Activated CD8-positive, alpha-beta memory T cell treated with anti-CD3 and anti-CD28 coated beads, Interleukin-2, amount 50 U/mL, for 1 hour (primary cell): ENCODE data around the gene DOLK.
"Not testable (repeated sequence)": the region's sequence is repeated elsewhere in the genome, so short reads cannot be mapped to it uniquely, and the experiment has no call there.

ENCODE experiments used
- DNase-seq: peaks from one replicate; pipeline ENCODE4 v3.0.0-alpha.2; 2020; ENCODE audit errors: extremely low read depth

Gene DOLK

DNA sequence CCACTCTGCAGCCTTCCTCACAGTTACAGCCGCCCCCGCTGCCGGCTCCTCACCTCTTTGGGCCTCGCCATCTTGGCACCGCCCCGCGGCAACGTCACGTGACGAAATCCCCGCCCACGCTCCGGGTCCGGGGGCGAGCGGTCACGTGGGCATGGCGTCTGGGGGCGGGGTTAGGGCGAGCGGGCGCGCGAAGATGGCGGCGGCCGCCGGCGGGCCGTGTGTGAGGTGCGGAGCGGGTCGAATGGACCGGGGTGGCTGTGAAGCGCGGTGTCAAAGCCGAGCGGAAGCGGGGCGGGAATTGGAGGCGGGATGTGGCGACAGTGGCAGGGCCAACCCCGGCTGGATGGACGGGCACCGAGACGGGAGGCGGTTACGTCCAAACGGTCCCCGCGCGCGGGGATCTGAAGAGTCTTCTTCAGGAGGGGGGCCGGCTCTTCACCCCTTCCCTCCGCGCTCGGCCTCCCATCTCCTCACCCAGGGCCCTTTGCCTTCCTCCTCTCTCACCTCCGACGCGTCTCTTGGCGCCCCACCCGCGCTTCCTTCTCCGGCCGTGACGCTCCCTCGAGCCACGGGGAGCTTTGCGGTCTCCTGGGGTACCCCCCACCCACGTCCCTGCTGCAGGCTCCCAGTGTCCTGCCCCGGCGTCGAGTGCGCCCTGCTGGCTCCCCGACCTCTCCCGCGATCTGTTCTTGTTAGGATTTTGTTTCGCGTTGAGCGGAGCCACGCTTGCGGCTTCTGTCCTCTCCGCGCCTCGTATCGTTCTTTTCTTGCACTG is at the start of gene DOLK, which contains the start of gene NUP188:
Gene DOLK (minus strand): TSS at position 77 of the 775 bp plus-strand sequence. CDS start 300 bp downstream, outside the sequence.
Gene NUP188 (plus strand): TSS at position 173 of the 775 bp plus-strand sequence. CDS start 21 bp downstream, at position 194.
- peak; percentile 89 for DNase-seq

DNA sequence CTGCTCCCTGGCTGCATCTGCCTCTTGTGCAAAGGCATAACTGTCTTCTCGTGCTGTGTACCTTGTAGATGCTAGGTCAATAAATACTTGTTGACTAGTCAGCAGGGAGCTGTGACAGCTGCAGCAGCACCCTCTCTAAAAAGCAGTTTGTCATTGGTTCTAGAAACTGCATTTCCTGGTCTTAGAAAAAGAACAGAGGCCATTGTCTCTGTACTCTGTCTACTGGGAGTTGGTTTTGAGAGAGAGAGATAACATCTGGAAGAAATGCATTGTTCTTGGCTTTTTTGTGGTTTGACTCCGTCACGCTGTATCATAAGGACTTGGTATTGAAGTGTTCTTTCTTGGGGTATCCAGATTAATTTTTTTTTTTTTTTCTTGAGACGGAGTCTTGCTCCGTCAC is 48.4 kb upstream of the DOLK start:
- DNase-seq: no peak

DNA sequence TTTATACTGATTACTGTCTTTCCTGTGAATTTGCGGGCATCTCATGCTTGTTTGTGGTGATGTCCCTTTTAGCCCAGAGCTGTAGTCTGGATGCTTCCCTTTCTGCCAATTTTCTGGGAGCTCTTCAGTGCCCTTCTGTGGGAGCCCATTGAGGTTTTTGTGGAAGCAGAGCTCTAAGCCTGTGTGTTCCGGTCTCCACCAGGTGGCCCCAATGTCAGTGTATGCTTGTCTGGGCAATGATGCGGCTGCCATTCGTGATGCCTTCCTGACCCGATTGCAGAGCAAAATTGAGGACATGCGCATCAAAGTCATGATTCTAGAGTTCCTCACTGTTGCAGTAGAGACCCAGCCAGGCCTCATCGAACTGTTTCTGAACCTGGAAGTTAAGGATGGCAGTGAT is 45.6 kb upstream of the DOLK start:
- DNase-seq: no peak

DNA sequence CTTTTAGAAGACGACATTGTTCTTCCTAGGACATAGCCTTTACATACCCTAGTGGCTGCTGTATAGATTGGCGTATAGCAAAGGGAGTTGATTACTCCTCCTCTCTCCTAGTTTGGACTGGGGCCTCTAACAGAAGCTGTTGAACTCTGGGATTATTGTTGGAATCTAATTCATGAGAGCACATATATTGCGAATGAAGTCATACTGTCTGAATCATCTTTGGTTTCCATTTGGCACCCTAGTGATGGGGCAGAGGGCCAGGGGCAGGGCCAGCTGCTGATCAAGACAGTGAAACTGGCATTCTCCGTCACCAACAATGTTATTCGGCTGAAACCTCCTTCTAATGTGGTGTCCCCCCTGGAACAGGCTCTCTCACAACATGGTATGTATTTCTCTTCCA is 40.4 kb upstream of the DOLK start:
- no peak for DNase-seq

DNA sequence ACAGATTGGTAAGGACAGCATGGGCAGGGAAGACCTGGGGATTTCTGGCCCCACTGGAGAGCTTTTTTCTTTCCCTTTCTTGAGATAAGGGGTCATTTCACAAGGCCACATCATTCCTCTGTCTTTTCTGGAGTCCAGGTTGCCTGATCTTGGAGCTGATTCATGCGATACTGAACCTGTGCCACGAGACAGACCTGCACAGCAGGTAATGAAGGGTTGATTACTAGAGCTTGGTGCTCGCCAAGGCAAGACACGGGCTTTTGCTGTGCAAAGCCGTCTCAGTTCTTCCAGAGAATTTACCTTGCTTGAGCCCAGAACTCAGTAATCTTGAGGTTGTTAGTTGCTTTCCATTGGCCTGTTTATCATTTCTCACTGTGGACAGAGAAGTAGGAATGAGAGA is 39.3 kb upstream of the DOLK start:
- DNase-seq: no peak

DNA sequence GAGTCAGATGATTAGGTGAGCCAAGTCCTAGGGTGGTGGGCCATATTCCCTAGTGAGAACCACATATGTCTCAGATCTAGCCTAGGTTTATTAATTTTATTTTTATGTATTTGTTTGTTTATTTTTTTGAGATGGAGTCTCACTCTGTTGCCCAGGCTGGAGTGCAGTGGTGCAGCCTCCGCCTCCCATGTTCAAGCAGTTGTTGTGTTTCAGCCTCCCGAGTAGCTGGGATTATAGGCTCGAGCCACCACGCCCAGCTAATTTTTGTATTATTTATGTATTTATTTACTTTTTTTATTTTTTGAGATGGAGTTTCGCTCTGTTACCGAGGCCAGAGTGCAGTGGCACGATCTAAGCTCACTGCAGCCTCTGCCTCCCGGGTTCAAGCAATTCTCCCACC is 36.1 kb upstream of the DOLK start:
- DNase-seq: no peak

DNA sequence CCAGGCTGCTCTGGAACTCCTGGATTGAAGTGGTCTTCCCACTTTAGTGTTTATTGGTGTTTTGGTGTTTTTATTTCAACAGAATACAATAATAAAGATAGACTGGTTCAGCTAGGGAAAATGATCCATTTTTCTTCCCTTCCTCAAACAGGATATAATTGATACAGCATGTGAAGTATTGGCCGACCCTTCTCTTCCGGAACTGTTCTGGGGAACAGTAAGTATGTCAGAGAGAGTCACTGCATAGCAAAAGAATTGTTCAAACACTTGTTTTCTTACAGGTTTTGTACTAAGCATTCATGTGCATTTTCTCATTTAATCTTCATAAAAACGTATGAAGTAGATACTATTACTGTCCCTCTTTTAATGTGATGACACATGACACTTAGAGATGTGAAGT is 31.7 kb upstream of the DOLK start:
- DNase-seq: no peak

DNA sequence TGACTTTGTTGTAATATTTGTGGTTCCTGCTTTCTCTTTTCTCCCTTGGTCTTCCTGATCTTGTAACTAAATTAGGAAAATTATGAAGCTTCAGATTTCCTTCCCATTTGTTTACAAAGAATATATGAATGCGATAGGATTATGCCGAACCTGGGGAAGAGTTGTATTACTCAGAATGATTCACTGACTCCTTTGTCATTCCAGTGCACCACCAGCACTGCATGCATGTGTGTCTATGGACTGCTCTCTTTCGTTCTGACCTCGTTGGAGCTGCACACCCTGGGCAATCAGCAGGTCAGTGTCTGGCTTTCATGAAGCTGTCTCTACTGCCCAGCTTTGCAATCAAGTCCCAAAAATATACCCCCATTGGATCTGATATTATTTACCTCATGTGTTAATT is 25.6 kb upstream of the DOLK start:
- DNase-seq: no peak

DNA sequence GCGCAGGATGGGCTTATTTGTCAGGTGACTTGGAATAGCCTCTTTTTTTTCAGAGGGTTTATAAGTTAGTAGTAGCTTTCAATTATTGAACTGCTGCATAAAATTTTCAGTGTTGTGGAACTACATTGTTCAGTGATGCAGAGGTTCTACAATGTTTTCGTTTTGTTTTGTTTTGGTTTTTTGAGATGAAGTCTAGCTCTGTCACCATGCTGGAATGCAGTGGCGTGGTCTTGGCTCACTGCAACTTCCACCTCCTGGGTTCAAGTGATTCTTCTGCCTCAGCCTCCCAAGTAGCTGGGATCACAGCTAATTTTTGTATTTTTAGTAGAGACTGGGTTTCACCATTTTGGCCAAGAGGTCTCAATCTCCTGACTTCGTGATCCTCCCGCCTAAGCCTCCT is 22.1 kb upstream of the DOLK start:
- no peak for DNase-seq

DNA sequence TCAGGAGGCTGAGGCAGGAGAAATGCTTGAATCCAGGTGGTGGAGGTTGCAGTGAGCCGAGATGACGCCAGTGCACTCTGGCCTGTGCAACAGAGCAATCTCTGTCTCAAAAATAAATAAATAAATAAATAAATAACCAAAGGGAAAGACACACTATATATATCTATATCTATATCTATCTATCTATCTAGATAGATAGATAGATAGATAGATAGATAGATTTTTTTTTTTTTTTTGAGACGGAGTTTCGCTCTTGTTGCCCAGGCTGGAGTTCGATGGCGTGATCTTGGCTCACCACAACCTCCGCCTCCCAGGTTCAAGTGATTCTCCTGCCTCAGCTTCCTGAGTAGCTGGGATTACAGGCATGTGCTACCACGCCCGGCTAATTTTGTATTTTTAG is 14.0 kb upstream of the DOLK start:
- not testable (repeated sequence) for DNase-seq

DNA sequence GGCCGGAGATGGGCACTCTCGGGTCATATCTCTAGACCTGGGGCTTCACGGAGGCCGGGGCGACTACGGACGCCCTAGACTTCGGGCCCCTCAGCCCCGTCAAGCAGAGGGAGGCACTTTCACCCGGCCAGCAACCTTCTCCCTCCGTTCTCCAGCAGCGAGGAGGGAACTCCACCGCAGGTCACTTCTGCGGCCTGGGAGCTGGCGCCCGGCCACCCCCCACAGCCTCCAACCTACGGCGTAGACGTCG is 201 bp downstream of the DOLK start:
- DNase-seq: no peak

DNA sequence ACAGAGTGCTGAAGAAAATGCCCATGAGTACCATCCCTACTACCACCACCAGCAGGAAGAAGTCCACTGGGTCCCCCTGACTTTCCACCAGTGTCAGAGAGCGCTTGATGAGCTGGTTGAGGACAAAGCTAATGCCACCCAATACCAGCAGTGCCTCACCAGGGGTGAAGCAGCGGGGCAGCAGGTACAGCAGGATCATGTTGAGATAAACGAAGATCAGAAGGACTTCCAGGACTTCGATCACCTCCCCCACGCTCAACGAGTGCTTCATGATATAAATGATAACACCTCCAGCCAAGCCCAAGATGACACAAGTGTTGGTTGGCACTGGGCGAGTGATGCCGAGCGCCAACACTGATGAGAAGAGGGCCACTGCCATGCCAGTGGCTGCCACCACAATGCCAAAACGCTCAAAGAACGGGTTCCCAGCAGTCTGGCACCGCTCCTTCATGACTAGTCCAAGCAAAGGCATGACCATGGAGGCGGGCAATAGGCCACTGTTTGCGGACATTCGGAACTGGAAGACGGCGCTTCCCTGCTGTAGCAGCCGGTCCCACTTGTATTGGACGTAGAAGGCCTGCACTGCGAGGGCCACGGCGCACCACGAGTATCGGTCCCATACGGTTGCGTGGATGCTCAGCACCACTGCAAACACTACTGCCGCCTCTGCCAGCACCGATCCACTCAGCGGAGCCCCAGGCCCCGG is 679 bp downstream of the DOLK start:
- no peak for DNase-seq

DNA sequence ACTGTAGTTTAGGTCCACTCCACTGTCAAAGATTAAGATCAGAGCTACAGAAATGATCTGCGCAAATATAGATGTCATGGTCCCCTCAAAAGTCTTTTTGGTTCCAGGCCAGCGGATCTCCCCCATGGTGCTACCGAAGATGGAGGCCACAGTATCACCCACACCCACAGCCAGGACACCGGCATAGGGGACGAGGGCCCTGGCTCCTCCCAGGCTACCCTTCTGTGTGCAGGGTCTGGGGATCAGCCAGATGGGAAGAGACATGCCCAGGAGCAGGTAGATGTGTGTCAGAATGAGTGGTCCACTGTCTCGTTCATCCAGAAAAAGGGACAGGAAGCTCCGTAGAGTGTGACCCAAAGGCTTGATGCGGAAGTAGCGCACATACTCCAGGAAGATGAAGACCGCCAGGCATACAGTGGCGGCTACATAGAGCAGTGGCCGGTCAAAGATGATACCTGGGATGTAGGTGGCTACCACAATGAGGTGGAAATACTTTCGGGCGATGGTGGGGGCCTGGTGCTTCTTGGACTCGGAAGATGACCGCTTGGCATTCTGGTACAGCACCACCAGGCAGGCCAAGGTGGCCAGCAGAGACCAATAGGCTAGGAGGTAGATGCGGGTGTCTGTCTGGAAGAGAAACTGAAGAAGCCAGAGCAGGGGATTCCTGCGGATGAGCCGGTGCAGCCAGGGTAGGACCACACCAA is 1.5 kb downstream of the DOLK start:
- no peak for DNase-seq

DNA sequence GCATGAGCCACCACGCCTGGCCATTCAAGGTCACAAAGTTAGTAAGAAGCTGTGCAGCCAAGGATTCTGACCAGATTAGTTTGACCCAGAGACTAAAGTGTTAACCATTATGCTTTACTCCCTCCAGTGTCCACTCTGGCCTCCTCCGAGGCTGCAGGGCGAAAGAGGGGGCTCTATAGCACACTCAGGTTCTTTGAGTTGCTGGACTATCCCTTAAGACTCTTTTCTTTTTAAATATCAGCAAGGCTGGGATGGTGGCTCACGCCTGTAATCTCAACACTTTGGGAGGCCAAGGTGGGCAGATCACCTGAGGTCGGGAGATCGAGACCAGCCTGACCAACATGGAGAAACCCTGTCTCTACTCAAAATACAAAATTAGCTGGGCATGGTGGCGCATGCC is 2.4 kb downstream of the DOLK start:
- not testable (repeated sequence) for DNase-seq

DNA sequence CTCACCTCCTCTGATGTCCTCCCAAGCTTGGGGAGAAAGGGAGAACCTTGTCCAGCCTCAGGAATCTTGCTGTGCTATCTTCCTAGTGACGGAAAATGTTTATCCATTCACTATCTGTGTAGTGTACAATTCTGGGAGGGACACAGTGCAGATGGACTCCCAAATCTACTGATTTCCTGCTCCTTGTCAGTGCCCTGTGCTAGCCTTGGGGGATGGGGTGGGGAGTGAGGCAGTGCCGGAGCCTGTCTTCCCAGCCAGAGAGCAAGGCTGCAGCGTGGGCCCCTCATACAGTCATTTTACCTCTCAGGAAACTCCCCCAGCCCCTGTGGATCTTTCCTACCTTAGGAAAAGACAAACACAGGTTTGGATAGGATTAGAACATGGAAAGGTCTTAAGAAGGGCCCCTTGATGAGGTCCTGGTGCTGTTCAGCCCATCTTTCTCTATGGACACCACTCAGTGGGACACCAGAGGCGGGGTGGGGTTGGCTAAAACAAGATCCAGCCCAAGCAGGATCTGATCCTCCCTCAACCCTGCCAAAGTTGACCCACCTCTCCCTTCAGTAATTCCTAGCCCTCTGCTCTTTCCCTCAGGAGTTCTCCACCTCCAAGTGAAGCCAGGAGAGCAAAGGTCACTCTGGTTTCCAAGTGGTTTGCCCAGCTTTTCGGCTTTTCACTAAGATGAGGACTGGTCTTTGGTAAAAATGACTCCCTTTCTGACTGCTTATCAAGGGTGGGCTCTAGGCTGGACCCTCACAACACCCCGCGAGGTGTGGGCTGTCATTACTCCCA is 3.4 kb downstream of the DOLK start:
- DNase-seq: no peak

DNA sequence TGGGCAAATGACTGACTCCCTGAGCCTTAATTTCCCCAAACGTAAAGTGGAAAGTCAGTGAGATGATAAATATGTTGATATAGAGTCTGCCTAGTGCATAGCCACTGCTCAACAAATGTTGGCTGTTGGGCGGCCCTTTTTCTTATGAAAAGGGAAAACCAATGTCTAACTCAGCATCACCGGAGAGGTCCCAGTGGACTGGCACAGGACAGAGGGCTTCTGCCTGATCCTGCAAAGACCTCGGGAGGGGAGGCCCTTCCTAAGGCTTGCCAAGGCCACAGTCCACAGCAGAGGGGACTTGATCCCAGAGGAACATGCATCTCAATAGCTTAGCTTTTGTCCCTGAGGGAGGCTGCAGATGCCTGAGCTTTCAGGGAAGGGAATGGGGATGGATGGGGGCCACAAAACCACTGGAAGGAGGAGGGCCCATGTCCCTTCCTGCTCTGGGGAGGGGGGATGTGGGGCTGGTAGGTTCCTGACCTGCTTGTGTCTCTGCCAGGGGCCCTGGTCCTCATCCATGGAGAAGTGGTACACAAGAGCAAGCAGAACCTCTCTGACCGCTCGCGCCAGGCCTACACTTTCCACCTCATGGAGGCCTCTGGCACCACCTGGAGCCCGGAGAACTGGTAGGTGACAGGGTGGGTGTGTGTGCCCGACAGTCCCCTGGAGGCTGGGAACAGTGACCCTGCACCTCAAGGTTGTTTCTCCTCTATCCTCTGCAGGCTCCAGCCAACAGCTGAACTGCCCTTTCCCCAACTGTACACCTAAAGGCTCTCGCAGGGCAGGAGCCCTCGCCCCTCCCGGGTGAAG is 6.3 kb downstream of the DOLK start:
- no peak for DNase-seq

DNA sequence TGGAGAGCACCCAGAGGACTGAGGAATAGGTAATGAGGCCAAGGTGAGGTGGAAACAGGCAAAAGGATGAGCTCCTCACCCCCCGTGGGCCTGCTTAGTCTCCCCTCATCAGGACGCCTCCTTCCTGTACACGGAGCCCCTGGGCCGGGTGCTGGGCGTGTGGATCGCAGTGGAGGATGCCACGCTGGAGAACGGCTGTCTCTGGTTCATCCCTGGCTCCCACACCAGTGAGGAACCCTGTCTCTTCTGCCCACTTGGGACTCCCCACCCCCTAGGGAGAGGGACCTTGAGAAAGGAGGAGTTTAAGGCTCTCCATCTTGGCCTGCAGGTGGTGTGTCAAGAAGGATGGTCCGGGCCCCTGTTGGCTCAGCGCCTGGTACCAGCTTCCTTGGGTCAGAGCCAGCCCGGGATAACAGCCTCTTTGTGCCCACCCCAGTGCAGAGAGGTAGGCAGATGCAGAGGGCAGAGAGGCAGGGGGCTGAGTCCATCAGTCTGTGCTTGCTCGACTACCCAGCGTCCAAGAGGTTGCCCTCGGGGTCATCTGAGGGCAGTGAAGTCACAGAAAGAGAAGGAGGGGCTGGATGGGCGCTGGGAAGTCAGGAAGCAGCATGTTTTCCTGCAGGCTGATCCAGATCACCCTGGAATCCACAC is 7.0 kb downstream of the DOLK start:
- no peak for DNase-seq

DNA sequence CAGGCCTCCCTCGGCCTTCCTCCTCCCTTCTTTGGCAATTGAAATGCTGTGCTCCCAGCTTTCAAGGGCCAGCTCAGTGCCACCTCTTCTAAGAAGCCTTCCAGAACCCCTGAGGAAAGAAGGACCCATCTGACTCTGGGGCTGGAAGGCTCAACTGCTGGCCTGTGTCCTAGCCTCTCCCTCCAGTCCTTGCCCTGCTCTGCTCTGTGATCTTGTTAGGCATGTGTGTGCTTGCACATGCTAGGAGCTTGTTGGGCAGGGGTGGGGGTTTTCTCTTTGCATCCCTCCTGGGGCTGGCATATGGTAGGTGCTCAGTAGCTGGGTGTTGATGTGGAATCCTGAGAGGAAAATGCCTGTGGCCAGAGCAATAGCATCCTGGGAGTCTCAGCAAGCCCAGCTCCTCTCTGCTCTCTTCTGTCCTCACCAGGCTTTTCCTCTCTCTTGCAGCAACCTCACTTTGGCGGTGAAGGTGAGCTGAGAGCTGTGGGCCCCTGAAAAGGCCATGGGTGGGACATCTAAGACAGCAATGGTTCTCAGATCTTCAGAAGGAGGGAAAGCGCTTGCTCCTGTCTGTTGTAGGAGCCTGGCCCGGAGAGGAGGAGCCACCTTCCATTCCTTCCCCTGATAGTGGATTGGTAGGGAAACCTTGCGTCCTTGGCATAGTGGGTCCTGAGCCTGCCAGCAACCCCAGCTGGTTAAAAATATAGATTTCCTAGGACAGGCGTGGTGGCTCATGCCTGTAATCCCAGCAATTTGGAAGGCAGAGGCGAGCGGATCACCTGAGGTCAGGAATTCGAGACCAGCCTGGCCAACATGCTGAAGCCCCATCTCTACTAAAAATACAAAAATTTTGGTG is 9.9 kb downstream of the DOLK start:
- no peak for DNase-seq

DNA sequence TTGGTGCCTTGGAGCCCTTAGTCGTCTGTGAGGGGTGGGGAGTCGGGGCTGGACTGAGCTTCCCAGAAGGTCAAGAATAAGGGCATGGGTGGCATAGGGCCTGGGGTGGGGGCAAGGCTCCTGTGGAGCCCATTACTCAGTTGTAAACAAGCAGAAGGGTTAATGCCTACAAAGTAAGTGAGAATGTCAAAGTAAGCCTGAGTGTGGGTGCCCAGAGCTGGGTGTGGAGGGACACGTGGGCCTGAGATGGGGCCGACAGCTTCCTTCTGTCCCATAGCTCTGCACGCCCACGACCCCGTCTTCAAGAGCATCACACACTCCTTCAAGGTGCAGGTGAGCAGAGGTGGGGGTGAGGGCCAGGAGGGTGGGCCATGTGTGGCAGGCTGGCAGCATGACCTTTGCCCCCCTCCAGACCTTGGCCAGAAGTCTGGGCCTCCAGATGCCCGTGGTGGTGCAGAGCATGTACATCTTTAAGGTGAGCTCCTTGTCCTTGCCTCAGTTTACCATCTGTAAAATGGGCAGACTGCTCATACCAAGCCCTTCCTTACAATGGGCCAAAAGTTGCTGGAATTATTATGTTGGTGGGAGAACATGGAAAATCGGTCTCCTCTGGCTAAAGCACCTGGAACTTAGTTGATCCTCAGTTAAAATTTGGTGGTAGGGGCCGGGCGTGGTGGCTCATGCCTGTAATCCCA is 11.1 kb downstream of the DOLK start:
- no peak for DNase-seq
